Activated CD4-positive, CD25-positive, alpha-beta regulatory T cell treated with anti-CD3 and anti-CD28 coated beads, Interleukin-2, amount 50 U/mL, for 16 hours (primary cell): ENCODE data around the gene PI4K2A.

Source experiments
- DNase-seq: peaks from one replicate; pipeline ENCODE4 v3.0.0-alpha.2; 2020; ENCODE audit warnings: low read depth, low spot score

PI4K2A gene

GRCh38 chr10:97704341-97704740, 63.9 kb downstream of the PI4K2A start:
- no peak for DNase-seq

- no peak for DNase-seq
These were observed 64.7 kb downstream of the PI4K2A start for GRCh38 chr10:97705006-97705670.

- no peak for DNase-seq
These were observed 66.8 kb downstream of the PI4K2A start for GRCh38 chr10:97707134-97707861.

- no peak for DNase-seq
These were observed 67.7 kb downstream of the PI4K2A start for GRCh38 chr10:97708167-97708566.

GRCh38 chr10:97708976-97709946, 68.8 kb downstream of the PI4K2A start:
- DNase-seq: no peak

- DNase-seq: no peak
These were observed 71.4 kb downstream of the PI4K2A start for GRCh38 chr10:97711640-97712572.

- no peak for DNase-seq
These were observed 72.9 kb downstream of the PI4K2A start, which contains the start of gene MARVELD1 for GRCh38 chr10:97713339-97713825. MARVELD1 (plus strand) TSS chr10:97713730; CDS start chr10:97713877, 147 bp downstream.

GRCh38 chr10:97713826-97714400, 73.4 kb downstream of the PI4K2A start:
- DNase-seq: no peak

- no peak for DNase-seq
These were observed 74.2 kb downstream of the PI4K2A start for GRCh38 chr10:97714401-97715258.

- DNase-seq: no peak
These were observed 74.9 kb downstream of the PI4K2A start for GRCh38 chr10:97715259-97715874.

GRCh38 chr10:97717627-97718026, 77.2 kb downstream of the PI4K2A start:
- no peak for DNase-seq

GRCh38 chr10:97718178-97718577, 77.7 kb downstream of the PI4K2A start:
- DNase-seq: no peak

- no peak for DNase-seq
These were observed 78.2 kb downstream of the PI4K2A start for GRCh38 chr10:97718659-97719142.

- DNase-seq: no peak
These were observed 79.1 kb downstream of the PI4K2A start for GRCh38 chr10:97719602-97720001.

- no peak for DNase-seq
These were observed 81.7 kb downstream of the PI4K2A start for GRCh38 chr10:97721871-97722780.

- no peak for DNase-seq
These were observed 82.5 kb downstream of the PI4K2A start for GRCh38 chr10:97723001-97723400.

GRCh38 chr10:97724341-97724941, 84.0 kb downstream of the PI4K2A start:
- no peak for DNase-seq
